NOMO-1 treated with DMSO at 0.1 percent for 48 hours (cell line): ENCODE data around the gene PTGER2.

Experiments used
- DNase-seq: peaks from one replicate; lab custom pipeline; 2025; ENCODE audit not compliant: unreplicated experiment; lab: John Stamatoyannopoulos, UW

PTGER2 gene

GRCh38 chr14:52366796-52367315, 52.7 kb downstream of the PTGER2 start:
- no peak for DNase-seq

GRCh38 chr14:52369305-52369801, 55.2 kb downstream of the PTGER2 start:
- no peak for DNase-seq

GRCh38 chr14:52370406-52370935, 56.4 kb downstream of the PTGER2 start:
- no peak for DNase-seq

GRCh38 chr14:52377940-52378339, 63.8 kb downstream of the PTGER2 start:
- DNase-seq: no peak
